Motor neuron (in vitro differentiated cells): ENCODE results near the gene PAIP2B. TPM values are rescaled to one million over a fixed set of nuclear protein-coding genes. Genes with fewer than 3 reads are reported as not detected.
"Not testable (repeated sequence)": the region's sequence is repeated elsewhere in the genome, so short reads cannot be mapped to it uniquely, and the experiment has no call there.

ENCODE experiments used
- ATAC-seq, 8 experiments: fragments of 200-7000 bp; cut with Tn5 transposase; replicated peaks in 6 of 8; 2 replicates each; pipeline ENCODE4 v1.8.0; 2021; ENCODE audit warnings: mild to moderate bottlenecking in 8 of 8, moderate library complexity in 8 of 8
- H3K27ac ChIP-seq, 2 donors: fragments of 250-450 bp; sonication (Bioruptor Pico); 2 replicates each; pipeline ENCODE4 v1.9.0; 2021; ENCODE audit warnings: antibody characterized with exemption in 2 of 2, mild to moderate bottlenecking in 2 of 2, moderate library complexity in 1 of 2
- H3K4me1 ChIP-seq, 2 donors: fragments of 250-450 bp; sonication (Bioruptor Pico); replicated peaks in 1 of 2; 2 replicates each; pipeline ENCODE4 v1.6.1; 2021; ENCODE audit warnings: antibody characterized with exemption in 2 of 2, mild to moderate bottlenecking in 2 of 2, moderate library complexity in 1 of 2
- H3K4me3 ChIP-seq, 5 donors: fragments of 250-450 bp; sonication (Bioruptor Pico); 2 replicates each; pipeline ENCODE4 v1.9.0; 2021; ENCODE audit warnings: antibody characterized with exemption in 5 of 5, mild to moderate bottlenecking in 5 of 5, moderate library complexity in 4 of 5
- WGBS, 10 experiments: fragments of 450-650 bp; shearing (Covaris generic); methylation state at CpG; one replicate each; pipeline ENCODE4 v1.0.0; 2022; 5-methylcytosine and 5-hydroxymethylcytosine counted together
- in situ Hi-C, 9 experiments: fragments of 400-800 bp; cut with MboI; loops; one replicate each; pipeline ENCODE4 v1.15.0; 2021; ENCODE audit warnings: low sequenced_read_pairs in 9 of 9, low pct_unique_long_range_greater_than_20kb in 2 of 9; ENCODE audit not compliant: unreplicated experiment in 9 of 9
- total RNA-seq, 8 experiments: library from RNA; unstranded; fragments of 300-600 nt; gene quantifications; 2 replicates each; pipeline versions ENCODE4 v1.2.3 to v1.2.4, GENCODE V29; 2022

PAIP2B gene
- total RNA-seq, 8 experiments from 2014 or later = 0.66 to 16.5 (median 10.3) TPM

GRCh38 chr2:71208756-71209155 is 18.1 kb downstream of the PAIP2B start:
- WGBS, 10 experiments = 0 to 50% (median 12%) methylated on average over 1 to 2 of the region's 2 CpGs

GRCh38 chr2:71207601-71208000 is 19.3 kb downstream of the PAIP2B start:
- H3K4me1 ChIP-seq = no peaks in the 10 kb centered on the region
- H3K4me3 ChIP-seq = no peak overlapping the region
- no peak overlapping the region for H3K27ac ChIP-seq
- ATAC-seq = no peak
- in situ Hi-C loops = no loop called here
- 10 to 100% (median 62%) methylated on average over 1 of the region's 1 CpG; no CpG with 5 or more reads in 4 of the 10 experiments for WGBS, 10 experiments

More at GRCh38 chr2:71208756-71209155, 18.1 kb downstream of the PAIP2B start:
- no peak for ATAC-seq
- Histone ChIP-seq H3K4me3 (no peak overlapping the region), H3K27ac (no peak overlapping the region), H3K4me1 (no peaks in the 10 kb centered on the region)
- in situ Hi-C loops = no loop called here

GRCh38 chr2:71206271-71206670 is 20.6 kb downstream of the PAIP2B start:
- no peaks in the 10 kb centered on the region for H3K4me1 ChIP-seq
- H3K4me3 ChIP-seq = no peak overlapping the region
- no peak for ATAC-seq
- H3K27ac ChIP-seq = no peak overlapping the region
- in situ Hi-C loops = no loop called here

- Histone ChIP-seq H3K4me1 (no peaks in the 10 kb centered on the region), H3K4me3 (no peak overlapping the region), H3K27ac (no peak overlapping the region)
- 50 to 91% (median 79%) methylated on average over 1 to 3 of the region's 3 CpGs; no CpG with 5 or more reads in 3 of the 10 experiments for WGBS, 10 experiments
- ATAC-seq = no peak
- in situ Hi-C loops = no loop called here
These were observed 35.3 kb downstream of the PAIP2B start for GRCh38 chr2:71191570-71191943.

GRCh38 chr2:71190656-71191569 is 36.0 kb downstream of the PAIP2B start:
- ATAC-seq = peak in 3 of 8 experiments; percentile 49 to 66 (median 52)
- no peaks in the 10 kb centered on the region for H3K4me1 ChIP-seq
- in situ Hi-C loops = no loop called here
- WGBS, 10 experiments = 0 to 86% (median 49%) methylated on average over 1 to 3 of the region's 3 CpGs; no CpG with 5 or more reads in 2 of the 10 experiments
- no peak overlapping the region for H3K4me3 ChIP-seq
- no peak overlapping the region for H3K27ac ChIP-seq

- no peak overlapping the region for H3K27ac ChIP-seq
- no peak overlapping the region for H3K4me3 ChIP-seq
- H3K4me1 ChIP-seq = no peaks in the 10 kb centered on the region
- WGBS, 10 experiments = 67 to 100% (median 75%) methylated on average over 1 to 2 of the region's 2 CpGs; no CpG with 5 or more reads in 7 of the 10 experiments
- in situ Hi-C loops = no loop called here
- ATAC-seq = no peak
These were observed 39.3 kb downstream of the PAIP2B start for GRCh38 chr2:71187589-71187988.

- no peak overlapping the region for H3K4me3 ChIP-seq
These were observed 39.9 kb downstream of the PAIP2B start for GRCh38 chr2:71186973-71187372.

GRCh38 chr2:71183306-71184115 is 43.4 kb downstream of the PAIP2B start:
- ATAC-seq = not testable (repeated sequence)
- 0 to 83% (median 55%) methylated on average over 1 of the region's 5 CpGs; no CpG with 5 or more reads in 6 of the 10 experiments for WGBS, 10 experiments

More at GRCh38 chr2:71186973-71187372, 39.9 kb downstream of the PAIP2B start:
- Histone ChIP-seq H3K4me1 (no peaks in the 10 kb centered on the region), H3K27ac (no peak overlapping the region)
- WGBS, 10 experiments = 0 to 60% (median 13%) methylated on average over 1 of the region's 1 CpG; no CpG with 5 or more reads in 5 of the 10 experiments
- ATAC-seq = no peak
- in situ Hi-C loops = no loop called here

GRCh38 chr2:71181316-71181715 is 45.6 kb downstream of the PAIP2B start:
- Histone ChIP-seq H3K4me3 (no peak overlapping the region), H3K4me1 (no peaks in the 10 kb centered on the region), H3K27ac (no peak overlapping the region)
- ATAC-seq = no peak
- in situ Hi-C loops = no loop called here
- WGBS, 10 experiments = 0 to 100% (median 38%) methylated on average over 1 to 2 of the region's 2 CpGs; no CpG with 5 or more reads in 1 of the 10 experiments

More at GRCh38 chr2:71183306-71184115, 43.4 kb downstream of the PAIP2B start:
- H3K27ac ChIP-seq, H3K4me1 ChIP-seq, H3K4me3 ChIP-seq, in situ Hi-C loops: not testable (repeated sequence)

- H3K27ac ChIP-seq, H3K4me3 ChIP-seq, H3K4me1 ChIP-seq, in situ Hi-C loops, ATAC-seq: not testable (repeated sequence)
- WGBS, 10 experiments = 33 to 100% (median 80%) methylated on average over 1 to 6 of the region's 8 CpGs; no CpG with 5 or more reads in 4 of the 10 experiments
These were observed 48.1 kb downstream of the PAIP2B start for GRCh38 chr2:71178836-71179235.

GRCh38 chr2:71174207-71174606 is 52.7 kb downstream of the PAIP2B start:
- 50 to 100% (median 83%) methylated on average over 1 to 2 of the region's 3 CpGs; no CpG with 5 or more reads in 3 of the 10 experiments for WGBS, 10 experiments
- in situ Hi-C loops = loop anchor here in 2 of 9 experiments (25.0 kb wide), 1 partner anchor 338 kb away; no protein-coding TSS in a partner anchor

GRCh38 chr2:71173096-71173495 is 53.8 kb downstream of the PAIP2B start:
- Histone ChIP-seq H3K27ac (no peak overlapping the region), H3K4me3 (no peak overlapping the region), H3K4me1 (no peaks in the 10 kb centered on the region)
- WGBS, 10 experiments = 40 to 100% (median 76%) methylated on average over 1 of the region's 1 CpG; no CpG with 5 or more reads in 6 of the 10 experiments
- in situ Hi-C loops = loop anchor here in 2 of 9 experiments (25.0 kb wide), 1 partner anchor 339 kb away; no protein-coding TSS in a partner anchor
- no peak for ATAC-seq

More at GRCh38 chr2:71174207-71174606, 52.7 kb downstream of the PAIP2B start:
- Histone ChIP-seq H3K4me3 (no peak overlapping the region), H3K4me1 (no peaks in the 10 kb centered on the region), H3K27ac (no peak overlapping the region)
- ATAC-seq = no peak

GRCh38 chr2:71166812-71167211 is 60.1 kb downstream of the PAIP2B start:
- 60 to 80% (median 67%) methylated on average over 1 to 2 of the region's 3 CpGs; no CpG with 5 or more reads in 7 of the 10 experiments for WGBS, 10 experiments
- no peaks in the 10 kb centered on the region for H3K4me1 ChIP-seq
- no peak overlapping the region for H3K4me3 ChIP-seq
- no peak overlapping the region for H3K27ac ChIP-seq
- in situ Hi-C loops = loop anchor here in 2 of 9 experiments (25.0 kb wide), 1 partner anchor 345 kb away; no protein-coding TSS in a partner anchor
- ATAC-seq = no peak
